ENCODE measurements around the gene IFNAR1. TPM values are rescaled to one million over a fixed set of nuclear protein-coding genes. Genes with fewer than 3 reads are reported as not detected.

IFNAR1 gene
- total and polyA plus RNA-seq, 9 of the 15 experiments (the other 6 are each of a cell fraction or from before 2014, with no cell fraction given), result 8.6 to 31.8 (median 14.8) TPM

GRCh38 chr21:33325222-33326067 lies 675 bp downstream of the IFNAR1 start (continued):
- TF ChIP-seq SAP30 (IDR thresholded peaks at IDR 0.05; ENCODE audit: borderline replicate concordance, insufficient read depth, low read depth, low read length, poor library complexity, severe bottlenecking), result peak; percentile 21
- TF ChIP-seq TBP (optimal IDR thresholded peaks at IDR 0.05; ENCODE audit: low read depth, low read length), result peak; percentile 35
- no peak for TF ChIP-seq PHB (CRISPR knock-in tag; IDR thresholded peaks at IDR 0.05)
- peak; percentile 57; the same call in 1 of the 2 replicates for TF ChIP-seq MTA3 (IDR thresholded peaks at IDR 0.05; ENCODE audit: borderline replicate concordance)
- TF ChIP-seq SIN3A (IDR thresholded peaks at IDR 0.05; ENCODE audit: borderline replicate concordance in 2 of 2, control insufficient read depth in 1 of 2, low read depth in 2 of 2, low read length in 2 of 2), result 0 out of 4 replicates have a peak, but pooled peaks of 1 of the 2 experiments have one; percentile 29
- peak; percentile 41 for TF ChIP-seq L3MBTL2 (IDR thresholded peaks at IDR 0.05)
- TF ChIP-seq GTF2A2 (tag; IDR thresholded peaks at IDR 0.05), result no peak
- peak; percentile 24; the same call in 1 of the 2 replicates for TF ChIP-seq BHLHE40 (IDR thresholded peaks at IDR 0.05; ENCODE audit: low read length)
- peak; percentile 8; the same call in 1 of the 2 replicates for TF ChIP-seq GTF2E2 (tag; IDR thresholded peaks at IDR 0.05)
- no peak for TF ChIP-seq PTBP1 (IDR thresholded peaks at IDR 0.05; ENCODE audit: low read depth, low read length)
- TF ChIP-seq ZNF140 (CRISPR knock-in tag; IDR thresholded peaks at IDR 0.05), result 0 out of 2 replicates have a peak, but pooled peaks have one; percentile 33
- TF ChIP-seq, protein P1, sequence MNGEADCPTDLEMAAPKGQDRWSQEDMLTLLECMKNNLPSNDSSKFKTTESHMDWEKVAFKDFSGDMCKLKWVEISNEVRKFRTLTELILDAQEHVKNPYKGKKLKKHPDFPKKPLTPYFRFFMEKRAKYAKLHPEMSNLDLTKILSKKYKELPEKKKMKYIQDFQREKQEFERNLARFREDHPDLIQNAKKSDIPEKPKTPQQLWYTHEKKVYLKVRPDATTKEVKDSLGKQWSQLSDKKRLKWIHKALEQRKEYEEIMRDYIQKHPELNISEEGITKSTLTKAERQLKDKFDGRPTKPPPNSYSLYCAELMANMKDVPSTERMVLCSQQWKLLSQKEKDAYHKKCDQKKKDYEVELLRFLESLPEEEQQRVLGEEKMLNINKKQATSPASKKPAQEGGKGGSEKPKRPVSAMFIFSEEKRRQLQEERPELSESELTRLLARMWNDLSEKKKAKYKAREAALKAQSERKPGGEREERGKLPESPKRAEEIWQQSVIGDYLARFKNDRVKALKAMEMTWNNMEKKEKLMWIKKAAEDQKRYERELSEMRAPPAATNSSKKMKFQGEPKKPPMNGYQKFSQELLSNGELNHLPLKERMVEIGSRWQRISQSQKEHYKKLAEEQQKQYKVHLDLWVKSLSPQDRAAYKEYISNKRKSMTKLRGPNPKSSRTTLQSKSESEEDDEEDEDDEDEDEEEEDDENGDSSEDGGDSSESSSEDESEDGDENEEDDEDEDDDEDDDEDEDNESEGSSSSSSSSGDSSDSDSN (IDR thresholded peaks at IDR 0.05; ENCODE audit: borderline replicate concordance in 1 of 2, low read depth in 2 of 2, low read length in 2 of 2), result peak; percentile 56 to 59; a peak in 1 of 4 replicates
- no peak for TF ChIP-seq NCOA6 (IDR thresholded peaks at IDR 0.05)
- TF ChIP-seq ZNF395 (CRISPR knock-in tag; IDR thresholded peaks at IDR 0.05), result 0 out of 2 replicates have a peak, but pooled peaks have one; percentile 24
- TF ChIP-seq YY1 (IDR thresholded peaks at IDR 0.05; ENCODE audit: borderline replicate concordance in 1 of 3, control insufficient read depth in 1 of 3, extremely low read depth in 1 of 3, insufficient read depth in 3 of 3, insufficient read length in 1 of 3, insufficient replicate concordance in 2 of 3, low read depth in 1 of 3, low read length in 2 of 3), result peak in 2 of 3 experiments; percentile 45 to 85
- TF ChIP-seq ZNF589 (CRISPR knock-in tag; IDR thresholded peaks at IDR 0.05; ENCODE audit: low read depth), result no peak
- TF ChIP-seq TEAD4 (IDR thresholded peaks at IDR 0.05; ENCODE audit: low read length), result peak; percentile 44
- peak; percentile 68; the same call in 1 of the 2 replicates for TF ChIP-seq TEAD4 (CRISPR knock-in tag; IDR thresholded peaks at IDR 0.05; ENCODE audit: borderline replicate concordance)
- TF ChIP-seq NR1H2 (CRISPR knock-in tag; IDR thresholded peaks at IDR 0.05), result peak; percentile 81; the same call in 1 of the 2 replicates
